Left forelimb (tissue), 1 donor: Measurements from ENCODE around the gene COL5A1.
A peak's percentile ranks its signal among the peaks of the same experiment; 100 is the strongest.

Source experiments
- DNase-seq: peaks from one replicate; pipeline ENCODE4 v3.0.0-alpha.2; 2018; ENCODE audit warnings: low spot score

The COL5A1 gene

GRCh38 chr9:134606951-134607731 is 34.5 kb upstream of the COL5A1 start:
- peak; percentile 57 for DNase-seq

- DNase-seq, result peak; percentile 41
Measured at GRCh38 chr9:134607971-134608370, 33.6 kb upstream of the COL5A1 start.

- DNase-seq, result peak; percentile 15
Measured at GRCh38 chr9:134611046-134611445, 30.6 kb upstream of the COL5A1 start.

GRCh38 chr9:134612309-134612708 is 29.3 kb upstream of the COL5A1 start:
- no peak for DNase-seq

GRCh38 chr9:134612715-134613114 is 28.9 kb upstream of the COL5A1 start:
- no peak for DNase-seq

- no peak for DNase-seq
Measured at GRCh38 chr9:134614256-134614655, 27.3 kb upstream of the COL5A1 start.

GRCh38 chr9:134616341-134616740 is 25.3 kb upstream of the COL5A1 start:
- no peak for DNase-seq

GRCh38 chr9:134617246-134617645 is 24.4 kb upstream of the COL5A1 start:
- peak; percentile 26 for DNase-seq

- no peak for DNase-seq
Measured at GRCh38 chr9:134617836-134618162, 23.8 kb upstream of the COL5A1 start.

- peak; percentile 75 for DNase-seq
Measured at GRCh38 chr9:134618163-134618832, 23.3 kb upstream of the COL5A1 start.

- DNase-seq, result peak; percentile 53
Measured at GRCh38 chr9:134618833-134619447, 22.7 kb upstream of the COL5A1 start.

- DNase-seq, result no peak
Measured at GRCh38 chr9:134619448-134619982, 22.1 kb upstream of the COL5A1 start.

GRCh38 chr9:134619983-134620661 is 21.5 kb upstream of the COL5A1 start:
- peak; percentile 67 for DNase-seq

GRCh38 chr9:134620751-134621557 is 20.6 kb upstream of the COL5A1 start:
- DNase-seq, result peak; percentile 56

- DNase-seq, result peak; percentile 61
Measured at GRCh38 chr9:134621558-134622110, 20.0 kb upstream of the COL5A1 start.

GRCh38 chr9:134622896-134623257 is 18.7 kb upstream of the COL5A1 start:
- peak; percentile 69 for DNase-seq

- DNase-seq, result peak; percentile 51
Measured at GRCh38 chr9:134623258-134624066, 18.1 kb upstream of the COL5A1 start.

- peak; percentile 51 for DNase-seq
Measured at GRCh38 chr9:134624137-134624591, 17.4 kb upstream of the COL5A1 start.

GRCh38 chr9:134624621-134625181 is 16.9 kb upstream of the COL5A1 start:
- DNase-seq, result peak; percentile 34
